Measurements from ENCODE around the gene TNRC6C. TPM values are rescaled to one million over a fixed set of nuclear protein-coding genes. Genes with fewer than 3 reads are reported as not detected.
A peak's percentile ranks its signal among the peaks of the same experiment; 100 is the strongest.

The TNRC6C gene
- polyA plus RNA-seq, 3 donors, result 0.38 to 0.80 (median 0.46) TPM

DNA sequence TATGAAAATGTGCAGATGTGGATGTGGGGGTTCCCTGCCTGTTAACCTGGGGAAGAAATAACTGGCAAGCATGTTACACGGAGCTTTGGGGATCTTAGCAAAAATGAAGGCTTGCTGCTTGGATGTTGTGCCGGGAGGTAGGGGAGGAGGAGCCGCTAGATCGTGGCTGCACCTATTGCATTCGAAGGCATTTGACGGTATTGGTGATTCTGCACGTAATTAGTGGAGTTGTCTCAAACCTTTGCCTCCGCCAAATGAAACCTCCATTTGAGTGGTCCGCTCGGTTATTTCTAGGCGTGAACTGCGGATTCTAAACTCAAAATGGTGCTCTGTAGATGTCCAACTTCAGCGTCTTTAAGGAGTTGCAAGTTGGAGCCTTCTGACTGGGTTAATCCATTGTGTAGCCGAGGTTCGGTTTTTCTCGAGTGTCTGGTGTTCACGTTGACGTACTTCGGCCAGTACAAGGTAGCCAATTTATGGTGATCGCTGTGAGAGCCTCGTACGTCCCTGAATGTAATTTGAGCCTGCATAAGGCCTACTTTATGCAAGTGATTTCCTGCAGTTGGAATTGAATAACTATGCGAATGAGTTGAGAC is 1.5 kb downstream of the TNRC6C start:
- peak overlapping the region; percentile 35 for H2AFZ ChIP-seq (ENCODE audit: insufficient read depth, low read depth, low read length, poor library complexity, severe bottlenecking)
- H3K27me3 ChIP-seq (ENCODE audit: control insufficient read depth in 2 of 2, insufficient read depth in 2 of 2, low read length in 2 of 2), result peaks cover 43 to 54% of the 10 kb centered on the region in 2 donors
- peaks cover 20 to 34% of the 10 kb centered on the region in 2 donors for H3K4me1 ChIP-seq (ENCODE audit: control insufficient read depth in 1 of 2, insufficient read depth in 2 of 2, low read length in 2 of 2)
- peaks cover 3 to 11% of the 10 kb centered on the region in 2 donors for H3K9me3 ChIP-seq (replicated peaks in 1 of 2; ENCODE audit: control insufficient read depth in 1 of 2, insufficient read depth in 1 of 2, low read length in 2 of 2)
- H3K4me1 Mint-ChIP-seq, result peaks cover 32% of the 10 kb centered on the region
- H4K20me1 ChIP-seq (ENCODE audit: insufficient read depth, low read length), result peaks cover 36% of the 10 kb centered on the region
- WGBS (ENCODE audit: insufficient coverage), result 65% methylated on average over 23 of the region's 23 CpGs
- H3K4me2 ChIP-seq (replicated peaks; ENCODE audit: extremely low read depth, low read length, poor library complexity, severe bottlenecking), result peak overlapping the region; percentile 99
- intact Hi-C loops (cut with micrococcal nuclease), result loop anchor here (5.0 to 10.0 kb wide), 3 partner anchors 43 to 95 kb away; no protein-coding TSS in a partner anchor
- H3K27me3 Mint-ChIP-seq (ENCODE audit: low read depth in 3 of 3), result peaks cover 53 to 60% (median 57%) of the 10 kb centered on the region in 3 donors
- H3K4me3 ChIP-seq (replicated peaks in 1 of 3; ENCODE audit: low read depth in 2 of 3, low read length in 3 of 3), result peak overlapping the region in 2 of 3 experiments; percentile 9 to 71
- H3K27ac ChIP-seq (ENCODE audit: low read depth in 1 of 2, low read length in 2 of 2), result no peak overlapping the region
- peaks cover 22% of the 10 kb centered on the region for H3K79me2 ChIP-seq (ENCODE audit: insufficient read depth, low read length)
- peaks cover 10 to 20% of the 10 kb centered on the region in 2 donors for H3K36me3 Mint-ChIP-seq
- H3K4me3 Mint-ChIP-seq, result peak overlapping the region; percentile 86 to 93
- peak overlapping the region in 1 of 7 donors; percentile 75 for H3K27ac Mint-ChIP-seq
- H3K9me3 Mint-ChIP-seq, result peaks cover 0 to 23% (median 10%) of the 10 kb centered on the region in 7 donors
- no peaks in the 10 kb centered on the region for H3K36me3 ChIP-seq (replicated peaks in 1 of 2; ENCODE audit: control insufficient read depth in 1 of 2, insufficient read depth in 2 of 2, low read length in 2 of 2)
- DNase-seq, result no peak
- no peak for TF ChIP-seq CTCF (IDR thresholded peaks at IDR 0.05)
- no peak overlapping the region for H3K9ac ChIP-seq (ENCODE audit: insufficient read depth, low read length, poor library complexity, severe bottlenecking)

GRCh38 chr17:77961741-77962140 is 3.2 kb downstream of the TNRC6C start:
- Mint-ChIP-seq H3K27ac (no peak overlapping the region), H3K36me3 (peaks cover 10 to 24% of the 10 kb centered on the region in 2 donors), H3K4me1 (peaks cover 34% of the 10 kb centered on the region), H3K4me3 (peak overlapping the region in 1 of 2 donors; percentile 57), H3K27me3 (ENCODE audit: low read depth in 3 of 3) (peaks cover 39 to 46% (median 41%) of the 10 kb centered on the region in 3 donors), H3K9me3 (peaks cover 0 to 19% (median 10%) of the 10 kb centered on the region in 7 donors)
- Histone ChIP-seq H3K4me2 (replicated peaks; ENCODE audit: extremely low read depth, low read length, poor library complexity, severe bottlenecking) (no peak overlapping the region), H3K36me3 (replicated peaks in 1 of 2; ENCODE audit: control insufficient read depth in 1 of 2, insufficient read depth in 2 of 2, low read length in 2 of 2) (no peaks in the 10 kb centered on the region), H3K9ac (ENCODE audit: insufficient read depth, low read length, poor library complexity, severe bottlenecking) (no peak overlapping the region), H3K9me3 (replicated peaks in 1 of 2; ENCODE audit: control insufficient read depth in 1 of 2, insufficient read depth in 1 of 2, low read length in 2 of 2) (peaks cover 3 to 11% of the 10 kb centered on the region in 2 donors), H3K4me3 (replicated peaks in 1 of 3; ENCODE audit: low read depth in 2 of 3, low read length in 3 of 3) (no peak overlapping the region), H2AFZ (ENCODE audit: insufficient read depth, low read depth, low read length, poor library complexity, severe bottlenecking) (no peak overlapping the region), H3K4me1 (ENCODE audit: control insufficient read depth in 1 of 2, insufficient read depth in 2 of 2, low read length in 2 of 2) (peaks cover 20 to 33% of the 10 kb centered on the region in 2 donors), H4K20me1 (ENCODE audit: insufficient read depth, low read length) (peaks cover 50% of the 10 kb centered on the region), H3K27ac (ENCODE audit: low read depth in 1 of 2, low read length in 2 of 2) (no peak overlapping the region), H3K79me2 (ENCODE audit: insufficient read depth, low read length) (peaks cover 35% of the 10 kb centered on the region), H3K27me3 (ENCODE audit: control insufficient read depth in 2 of 2, insufficient read depth in 2 of 2, low read length in 2 of 2) (peaks cover 28 to 36% of the 10 kb centered on the region in 2 donors)
- no peak for TF ChIP-seq CTCF (IDR thresholded peaks at IDR 0.05)
- DNase-seq, result no peak
- intact Hi-C loops (cut with micrococcal nuclease), result no loop called here
- no CpG with 5 or more reads among the region's 4 CpGs for WGBS (ENCODE audit: insufficient coverage)

All from CD14-positive monocyte (primary cell).